ENCODE measurements around the gene WWOX.

GRCh38 chr16:78967948-78968347 is 868.5 kb downstream of the WWOX start:
- TF ChIP-seq POLR2AphosphoS5 (IDR thresholded peaks at IDR 0.05; ENCODE audit: low read depth, low read length) = no peak
- TF ChIP-seq SIN3A (IDR thresholded peaks at IDR 0.05; ENCODE audit: borderline replicate concordance, insufficient read depth, low read length) = no peak
- no peak for TF ChIP-seq TAF1 (IDR thresholded peaks at IDR 0.05; ENCODE audit: borderline replicate concordance, insufficient read depth, low read length)
- TF ChIP-seq REST (IDR thresholded peaks at IDR 0.05; ENCODE audit: insufficient read depth in 1 of 2, low read depth in 2 of 2, low read length in 2 of 2) = no peak
